ENCODE results near the gene UIMC1. TPM values are rescaled to one million over a fixed set of nuclear protein-coding genes. Genes with fewer than 3 reads are reported as not detected.

UIMC1 gene
- total RNA-seq, 1 experiment from 2014 or later = 38.4 TPM

DNA sequence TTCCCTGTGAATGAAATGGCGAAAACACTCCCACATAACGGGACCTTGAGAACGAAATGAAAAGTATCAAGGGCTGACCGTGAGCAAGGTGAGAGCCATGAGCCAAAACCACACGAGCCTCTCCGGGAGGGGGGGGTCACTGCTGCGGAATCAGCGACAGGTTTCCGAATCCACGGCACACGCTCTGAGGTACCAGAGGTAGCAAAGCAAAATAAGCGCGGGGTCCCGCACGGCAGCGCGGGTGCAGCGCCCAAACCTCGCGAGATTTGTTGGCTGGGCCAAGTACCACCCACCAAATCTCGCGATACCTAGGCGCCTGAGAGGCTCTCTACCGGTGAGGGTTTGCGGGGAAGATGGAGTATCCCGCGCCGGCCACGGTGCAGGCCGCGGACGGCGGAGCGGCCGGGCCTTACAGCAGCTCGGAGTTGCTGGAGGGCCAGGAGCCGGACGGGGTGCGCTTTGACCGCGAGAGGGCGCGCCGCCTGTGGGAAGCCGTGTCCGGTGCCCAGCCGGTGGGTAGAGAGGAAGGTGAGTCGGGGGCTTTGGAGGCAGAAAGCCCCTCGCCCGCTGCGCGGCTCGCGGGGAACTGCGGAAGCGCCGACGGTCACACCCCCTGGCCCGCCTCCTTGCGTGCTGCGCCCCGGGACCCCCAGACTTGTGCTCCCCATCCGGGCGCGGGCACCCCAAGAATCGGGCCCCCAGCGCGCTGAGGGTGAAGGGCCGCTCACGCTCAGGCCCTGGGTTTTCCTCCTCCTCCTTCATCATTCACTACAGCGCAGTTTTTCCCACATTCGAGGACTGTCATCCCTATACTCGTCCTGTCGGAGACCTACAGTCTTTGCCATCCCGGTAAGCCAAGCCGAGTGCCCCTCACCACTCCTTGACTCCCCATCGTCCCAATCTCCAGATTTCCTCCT is 16.1 kb upstream of the UIMC1 start, which contains the start of gene ZNF346:
Gene ZNF346 (plus strand): TSS at position 311 of the 917 bp plus-strand sequence. CDS start 43 bp downstream, at position 354.
- DNase-seq (ENCODE audit: low read depth, low spot score) (peak; percentile 83), ATAC-seq (peak; percentile 97)
- Histone ChIP-seq H3K36me3 (ENCODE audit: control insufficient read depth in 1 of 2, insufficient read depth in 2 of 2, low read length in 2 of 2) (peaks cover 0 to 7% of the 10 kb centered on the region in 2 experiments; a peak in 1 of 4 replicates), H3K79me2 (ENCODE audit: insufficient read depth, low read length) (peaks cover 51% of the 10 kb centered on the region), H3K27me3 (ENCODE audit: insufficient read depth, low read length) (no peaks in the 10 kb centered on the region), H3K27ac (ENCODE audit: low read depth, low read length) (peak within 1 kb of the TSS; percentile 88), H3K4me2 (ENCODE audit: low read length) (peak within 1 kb of the TSS; percentile 99), H4K20me1 (ENCODE audit: insufficient read depth) (no peaks in the 10 kb centered on the region), H3K4me3 (replicated peaks in 1 of 2; ENCODE audit: low read depth in 1 of 2, low read length in 2 of 2) (peak within 1 kb of the TSS; percentile 61 to 84), H3K4me1 (ENCODE audit: control insufficient read depth in 1 of 2, insufficient read depth in 2 of 2, low read length in 2 of 2) (peaks cover 7 to 18% of the 10 kb centered on the region in 2 experiments; a peak in 3 of 4 replicates), H2AFZ (ENCODE audit: low read depth, low read length, poor library complexity, severe bottlenecking) (peak within 1 kb of the TSS; percentile 64), H3K9me2 (ENCODE audit: insufficient read depth) (no peaks in the 10 kb centered on the region), H3K9me3 (ENCODE audit: control insufficient read depth in 1 of 2, insufficient read depth in 1 of 2, low read depth in 1 of 2, low read length in 2 of 2) (no peaks in the 10 kb centered on the region), H3K9ac (ENCODE audit: low read length) (peak within 1 kb of the TSS; percentile 89)
- CTCF ChIA-PET = interaction anchor here (0.7 kb wide), 1 partner anchor 17 kb away, joined by 3 read pairs; no protein-coding TSS in a partner anchor
- POLR2A ChIA-PET = interaction anchor here (1.0 to 1.7 kb wide), 3 partner anchors 11 to 21 kb away, joined by 3 to 6 read pairs (median 4); no protein-coding TSS in a partner anchor
- RAD21 ChIA-PET (ENCODE audit: low non-redundant PET in 1 of 2, low total read pairs in 2 of 2, uncharacterized antibody in 2 of 2, unreplicated experiment in 2 of 2) = no interaction called here
- intact Hi-C loops (cut with micrococcal nuclease) = no loop called here
- TSS peak; percentile 63 for BruUV-seq (replicated peaks)
- TF ChIP-seq TCF7L2 (IDR thresholded peaks at IDR 0.05; ENCODE audit: borderline replicate concordance, extremely low read depth, insufficient read depth, insufficient read length) = peak; percentile 13
- TF ChIP-seq REST (IDR thresholded peaks at IDR 0.05; ENCODE audit: low read depth) = no peak
- TF ChIP-seq ATF3 (IDR thresholded peaks at IDR 0.05) = no peak
- TF ChIP-seq ZBTB33 (IDR thresholded peaks at IDR 0.05; ENCODE audit: extremely low read depth, insufficient replicate concordance, low read length) = peak; percentile 98
- TF ChIP-seq SIN3A (IDR thresholded peaks at IDR 0.05; ENCODE audit: low read depth) = peak; percentile 69
- TF ChIP-seq, protein P1, sequence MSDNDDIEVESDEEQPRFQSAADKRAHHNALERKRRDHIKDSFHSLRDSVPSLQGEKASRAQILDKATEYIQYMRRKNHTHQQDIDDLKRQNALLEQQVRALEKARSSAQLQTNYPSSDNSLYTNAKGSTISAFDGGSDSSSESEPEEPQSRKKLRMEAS (IDR thresholded peaks at IDR 0.05) = peak; percentile 51; the same call in 1 of the 2 replicates
- TF ChIP-seq SRF (IDR thresholded peaks at IDR 0.05; ENCODE audit: low read depth) = no peak
- TF ChIP-seq, protein P2, sequence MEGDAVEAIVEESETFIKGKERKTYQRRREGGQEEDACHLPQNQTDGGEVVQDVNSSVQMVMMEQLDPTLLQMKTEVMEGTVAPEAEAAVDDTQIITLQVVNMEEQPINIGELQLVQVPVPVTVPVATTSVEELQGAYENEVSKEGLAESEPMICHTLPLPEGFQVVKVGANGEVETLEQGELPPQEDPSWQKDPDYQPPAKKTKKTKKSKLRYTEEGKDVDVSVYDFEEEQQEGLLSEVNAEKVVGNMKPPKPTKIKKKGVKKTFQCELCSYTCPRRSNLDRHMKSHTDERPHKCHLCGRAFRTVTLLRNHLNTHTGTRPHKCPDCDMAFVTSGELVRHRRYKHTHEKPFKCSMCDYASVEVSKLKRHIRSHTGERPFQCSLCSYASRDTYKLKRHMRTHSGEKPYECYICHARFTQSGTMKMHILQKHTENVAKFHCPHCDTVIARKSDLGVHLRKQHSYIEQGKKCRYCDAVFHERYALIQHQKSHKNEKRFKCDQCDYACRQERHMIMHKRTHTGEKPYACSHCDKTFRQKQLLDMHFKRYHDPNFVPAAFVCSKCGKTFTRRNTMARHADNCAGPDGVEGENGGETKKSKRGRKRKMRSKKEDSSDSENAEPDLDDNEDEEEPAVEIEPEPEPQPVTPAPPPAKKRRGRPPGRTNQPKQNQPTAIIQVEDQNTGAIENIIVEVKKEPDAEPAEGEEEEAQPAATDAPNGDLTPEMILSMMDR (IDR thresholded peaks at IDR 0.05 in 2 of 3, conservative IDR thresholded peaks at IDR 0.05 in 1 of 3; ENCODE audit: borderline replicate concordance in 1 of 3, insufficient read depth in 1 of 3, low read depth in 2 of 3, low read length in 2 of 3) = peak in 2 of 3 experiments; percentile 46 to 51; a peak in 4 of 6 replicates
- no peak for TF ChIP-seq CBX3 (IDR thresholded peaks at IDR 0.05; ENCODE audit: low read depth)
- no peak for TF ChIP-seq JUND (IDR thresholded peaks at IDR 0.05)
- TF ChIP-seq RAD21 (IDR thresholded peaks at IDR 0.05; ENCODE audit: low read depth) = 0 out of 2 replicates have a peak, but pooled peaks have one; percentile 6
- TF ChIP-seq POLR2AphosphoS5 (IDR thresholded peaks at IDR 0.05; ENCODE audit: low read depth, low read length) = peak; percentile 90
- TF ChIP-seq EGR1 (IDR thresholded peaks at IDR 0.05; ENCODE audit: low read depth) = no peak
- no peak for TF ChIP-seq EZH2phosphoT487 (IDR thresholded peaks at IDR 0.05; ENCODE audit: borderline replicate concordance)
- TF ChIP-seq ZNF274 (IDR thresholded peaks at IDR 0.05; ENCODE audit: low read depth, low read length) = no peak
- no peak for TF ChIP-seq EZH2 (IDR thresholded peaks at IDR 0.05)
- no peak for TF ChIP-seq CEBPB (IDR thresholded peaks at IDR 0.05; ENCODE audit: low read depth)

All from HCT116 (cell line).